ENCODE results near the gene RIMBP2. TPM values are rescaled to one million over a fixed set of nuclear protein-coding genes. Genes with fewer than 3 reads are reported as not detected.

Gene RIMBP2
- total RNA-seq, 1 experiment from 2014 or later, result 0.95 TPM

GRCh38 chr12:130524759-130525158 is 191.3 kb downstream of the RIMBP2 start:
- no TSS peak for BruUV-seq (replicated peaks)
- DNase-seq (ENCODE audit: low spot score), result no peak
- peaks cover 47% of the 10 kb centered on the region for H3K27me3 ChIP-seq (replicated peaks; ENCODE audit: insufficient read depth, low read depth, low read length, poor library complexity)

DNA sequence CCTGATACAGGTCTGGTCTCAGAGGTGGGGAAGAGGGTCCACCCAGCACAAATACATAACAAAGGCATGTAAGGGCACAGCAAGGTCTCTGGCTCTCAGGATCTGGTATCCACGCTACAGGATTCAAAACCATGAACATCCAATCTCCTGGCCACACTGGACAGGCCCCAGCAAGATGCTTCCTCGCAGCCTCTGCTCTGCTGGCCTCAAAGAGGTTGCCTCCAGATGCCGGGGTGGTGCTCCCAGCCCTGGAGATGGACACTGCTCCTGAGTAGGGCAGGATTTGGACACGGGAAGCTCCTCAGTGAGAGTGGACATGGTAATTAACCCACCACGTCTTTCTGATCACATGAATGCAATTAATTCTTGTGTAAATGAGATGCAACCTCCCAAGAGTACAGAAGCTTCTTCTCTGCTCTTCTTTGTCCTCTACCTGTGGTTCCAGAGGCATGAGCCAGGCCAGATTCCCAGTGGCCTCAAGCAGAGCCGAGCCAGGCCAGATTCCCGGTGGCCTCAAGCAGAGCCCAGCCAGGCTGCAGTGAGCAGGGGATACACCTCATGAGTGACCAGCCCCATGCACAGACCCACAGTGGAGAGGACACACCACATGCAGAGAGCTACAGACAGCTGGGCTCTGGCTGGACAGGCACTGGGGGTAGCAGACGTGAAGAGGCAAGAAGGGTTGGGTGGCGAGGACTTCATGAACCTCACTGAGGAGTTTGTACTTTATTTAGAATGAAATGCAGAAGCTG is 192.1 kb downstream of the RIMBP2 start:
- Histone ChIP-seq H3K36me3 (ENCODE audit: insufficient read depth, low read length, poor library complexity, severe bottlenecking) (no peaks in the 10 kb centered on the region), H3K4me3 (ENCODE audit: low read depth, low read length, poor library complexity, severe bottlenecking) (no peak overlapping the region), H3K9me3 (ENCODE audit: low read depth, low read length, poor library complexity, severe bottlenecking) (no peaks in the 10 kb centered on the region), H3K27ac (ENCODE audit: low read depth, low read length, poor library complexity, severe bottlenecking) (no peak overlapping the region), H3K27me3 (replicated peaks; ENCODE audit: insufficient read depth, low read depth, low read length, poor library complexity) (peaks cover 48% of the 10 kb centered on the region), H3K4me1 (ENCODE audit: insufficient read depth, low read length, poor library complexity, severe bottlenecking) (no peaks in the 10 kb centered on the region)
- POLR2A ChIA-PET (ENCODE audit: low non-redundant PET), result no interaction called here
- no peak for TF ChIP-seq EZH2 (IDR thresholded peaks at IDR 0.05; ENCODE audit: borderline replicate concordance, low read depth, low read length, poor library complexity, severe bottlenecking)
- TF ChIP-seq, protein P1, sequence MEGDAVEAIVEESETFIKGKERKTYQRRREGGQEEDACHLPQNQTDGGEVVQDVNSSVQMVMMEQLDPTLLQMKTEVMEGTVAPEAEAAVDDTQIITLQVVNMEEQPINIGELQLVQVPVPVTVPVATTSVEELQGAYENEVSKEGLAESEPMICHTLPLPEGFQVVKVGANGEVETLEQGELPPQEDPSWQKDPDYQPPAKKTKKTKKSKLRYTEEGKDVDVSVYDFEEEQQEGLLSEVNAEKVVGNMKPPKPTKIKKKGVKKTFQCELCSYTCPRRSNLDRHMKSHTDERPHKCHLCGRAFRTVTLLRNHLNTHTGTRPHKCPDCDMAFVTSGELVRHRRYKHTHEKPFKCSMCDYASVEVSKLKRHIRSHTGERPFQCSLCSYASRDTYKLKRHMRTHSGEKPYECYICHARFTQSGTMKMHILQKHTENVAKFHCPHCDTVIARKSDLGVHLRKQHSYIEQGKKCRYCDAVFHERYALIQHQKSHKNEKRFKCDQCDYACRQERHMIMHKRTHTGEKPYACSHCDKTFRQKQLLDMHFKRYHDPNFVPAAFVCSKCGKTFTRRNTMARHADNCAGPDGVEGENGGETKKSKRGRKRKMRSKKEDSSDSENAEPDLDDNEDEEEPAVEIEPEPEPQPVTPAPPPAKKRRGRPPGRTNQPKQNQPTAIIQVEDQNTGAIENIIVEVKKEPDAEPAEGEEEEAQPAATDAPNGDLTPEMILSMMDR (conservative IDR thresholded peaks at IDR 0.05; ENCODE audit: low read depth, low read length), result no peak
- no TSS peak for BruUV-seq (replicated peaks)
- intact Hi-C loops (cut with micrococcal nuclease; ENCODE audit: unreplicated experiment), result no loop called here
- DNase-seq (ENCODE audit: low spot score), result no peak
- CTCF ChIA-PET, result no interaction called here

More at GRCh38 chr12:130524759-130525158, 191.3 kb downstream of the RIMBP2 start:
- intact Hi-C loops (cut with micrococcal nuclease; ENCODE audit: unreplicated experiment), result no loop called here
- no peaks in the 10 kb centered on the region for H3K4me1 ChIP-seq (ENCODE audit: insufficient read depth, low read length, poor library complexity, severe bottlenecking)
- ChIA-PET CTCF (no interaction called here), POLR2A (ENCODE audit: low non-redundant PET) (no interaction called here)
- no peaks in the 10 kb centered on the region for H3K36me3 ChIP-seq (ENCODE audit: insufficient read depth, low read length, poor library complexity, severe bottlenecking)
- H3K4me3 ChIP-seq (ENCODE audit: low read depth, low read length, poor library complexity, severe bottlenecking), result no peak overlapping the region
- TF ChIP-seq EZH2 (IDR thresholded peaks at IDR 0.05; ENCODE audit: borderline replicate concordance, low read depth, low read length, poor library complexity, severe bottlenecking), result no peak
- TF ChIP-seq, protein P1 (conservative IDR thresholded peaks at IDR 0.05; ENCODE audit: low read depth, low read length), result no peak
- no peaks in the 10 kb centered on the region for H3K9me3 ChIP-seq (ENCODE audit: low read depth, low read length, poor library complexity, severe bottlenecking)
- no peak overlapping the region for H3K27ac ChIP-seq (ENCODE audit: low read depth, low read length, poor library complexity, severe bottlenecking)

GRCh38 chr12:130523208-130523607 is 192.9 kb downstream of the RIMBP2 start:
- H3K4me1 ChIP-seq (ENCODE audit: insufficient read depth, low read length, poor library complexity, severe bottlenecking), result no peaks in the 10 kb centered on the region
- H3K36me3 ChIP-seq (ENCODE audit: insufficient read depth, low read length, poor library complexity, severe bottlenecking), result no peaks in the 10 kb centered on the region
- CTCF ChIA-PET, result no interaction called here
- peaks cover 48% of the 10 kb centered on the region for H3K27me3 ChIP-seq (replicated peaks; ENCODE audit: insufficient read depth, low read depth, low read length, poor library complexity)
- intact Hi-C loops (cut with micrococcal nuclease; ENCODE audit: unreplicated experiment), result no loop called here
- TF ChIP-seq EZH2 (IDR thresholded peaks at IDR 0.05; ENCODE audit: borderline replicate concordance, low read depth, low read length, poor library complexity, severe bottlenecking), result no peak
- TF ChIP-seq, protein P1 (conservative IDR thresholded peaks at IDR 0.05; ENCODE audit: low read depth, low read length), result no peak
- BruUV-seq (replicated peaks), result no TSS peak
- POLR2A ChIA-PET (ENCODE audit: low non-redundant PET), result no interaction called here
- no peak overlapping the region for H3K4me3 ChIP-seq (ENCODE audit: low read depth, low read length, poor library complexity, severe bottlenecking)
- no peak overlapping the region for H3K27ac ChIP-seq (ENCODE audit: low read depth, low read length, poor library complexity, severe bottlenecking)
- no peak for DNase-seq (ENCODE audit: low spot score)
- no peaks in the 10 kb centered on the region for H3K9me3 ChIP-seq (ENCODE audit: low read depth, low read length, poor library complexity, severe bottlenecking)
